ENCODE measurements around the gene MTUS2.

DNA sequence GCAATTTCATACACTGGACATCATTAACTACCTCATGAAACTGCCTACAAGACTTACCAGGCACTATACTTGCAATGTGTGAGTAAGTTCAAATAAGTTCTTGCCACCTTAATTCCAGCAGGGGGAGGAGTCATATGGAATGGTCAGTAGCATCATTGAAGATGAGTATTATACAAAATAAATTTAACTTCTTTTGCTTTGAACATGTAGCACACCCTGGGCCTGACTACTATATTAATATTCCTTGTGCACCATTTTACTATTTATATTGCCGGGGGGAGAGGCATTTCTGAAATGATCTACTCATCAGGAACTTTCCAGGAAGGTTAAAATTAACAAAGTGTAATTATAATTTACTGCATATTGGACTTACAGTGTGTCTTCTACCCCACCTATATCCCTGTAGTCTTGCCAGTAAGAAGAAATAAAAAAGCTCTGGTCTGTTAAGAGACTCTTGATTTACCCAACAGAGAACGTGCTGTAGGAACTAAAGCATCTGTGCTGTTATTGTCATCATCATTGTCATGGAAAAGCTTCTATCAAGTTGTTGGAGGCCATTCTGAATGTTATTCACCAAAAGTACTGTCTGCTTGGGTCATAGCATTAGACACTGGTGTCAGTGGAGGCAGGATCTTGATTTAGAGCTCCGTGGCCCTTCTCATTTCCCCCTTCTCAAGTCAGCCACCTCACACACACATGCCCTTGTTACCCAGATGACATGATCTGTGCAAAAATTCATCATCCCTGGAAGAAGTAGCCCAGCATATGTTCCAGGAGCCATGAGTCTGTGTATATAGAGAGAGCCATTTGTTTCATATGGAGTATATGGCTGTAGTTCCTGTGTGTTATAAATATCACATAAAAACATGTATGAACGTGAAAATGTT lies 147.1 kb downstream of the MTUS2 start:
- TF ChIP-seq, protein P1, sequence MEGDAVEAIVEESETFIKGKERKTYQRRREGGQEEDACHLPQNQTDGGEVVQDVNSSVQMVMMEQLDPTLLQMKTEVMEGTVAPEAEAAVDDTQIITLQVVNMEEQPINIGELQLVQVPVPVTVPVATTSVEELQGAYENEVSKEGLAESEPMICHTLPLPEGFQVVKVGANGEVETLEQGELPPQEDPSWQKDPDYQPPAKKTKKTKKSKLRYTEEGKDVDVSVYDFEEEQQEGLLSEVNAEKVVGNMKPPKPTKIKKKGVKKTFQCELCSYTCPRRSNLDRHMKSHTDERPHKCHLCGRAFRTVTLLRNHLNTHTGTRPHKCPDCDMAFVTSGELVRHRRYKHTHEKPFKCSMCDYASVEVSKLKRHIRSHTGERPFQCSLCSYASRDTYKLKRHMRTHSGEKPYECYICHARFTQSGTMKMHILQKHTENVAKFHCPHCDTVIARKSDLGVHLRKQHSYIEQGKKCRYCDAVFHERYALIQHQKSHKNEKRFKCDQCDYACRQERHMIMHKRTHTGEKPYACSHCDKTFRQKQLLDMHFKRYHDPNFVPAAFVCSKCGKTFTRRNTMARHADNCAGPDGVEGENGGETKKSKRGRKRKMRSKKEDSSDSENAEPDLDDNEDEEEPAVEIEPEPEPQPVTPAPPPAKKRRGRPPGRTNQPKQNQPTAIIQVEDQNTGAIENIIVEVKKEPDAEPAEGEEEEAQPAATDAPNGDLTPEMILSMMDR (IDR thresholded peaks at IDR 0.05): no peak
- no peak for TF ChIP-seq ZFX (IDR thresholded peaks at IDR 0.05; ENCODE audit: borderline replicate concordance)

Data from 22Rv1 (cell line).